ENCODE results near the gene CEP97.
"Not testable (repeated sequence)": the region's sequence is repeated elsewhere in the genome, so short reads cannot be mapped to it uniquely, and the experiment has no call there.

Gene CEP97, protein sequence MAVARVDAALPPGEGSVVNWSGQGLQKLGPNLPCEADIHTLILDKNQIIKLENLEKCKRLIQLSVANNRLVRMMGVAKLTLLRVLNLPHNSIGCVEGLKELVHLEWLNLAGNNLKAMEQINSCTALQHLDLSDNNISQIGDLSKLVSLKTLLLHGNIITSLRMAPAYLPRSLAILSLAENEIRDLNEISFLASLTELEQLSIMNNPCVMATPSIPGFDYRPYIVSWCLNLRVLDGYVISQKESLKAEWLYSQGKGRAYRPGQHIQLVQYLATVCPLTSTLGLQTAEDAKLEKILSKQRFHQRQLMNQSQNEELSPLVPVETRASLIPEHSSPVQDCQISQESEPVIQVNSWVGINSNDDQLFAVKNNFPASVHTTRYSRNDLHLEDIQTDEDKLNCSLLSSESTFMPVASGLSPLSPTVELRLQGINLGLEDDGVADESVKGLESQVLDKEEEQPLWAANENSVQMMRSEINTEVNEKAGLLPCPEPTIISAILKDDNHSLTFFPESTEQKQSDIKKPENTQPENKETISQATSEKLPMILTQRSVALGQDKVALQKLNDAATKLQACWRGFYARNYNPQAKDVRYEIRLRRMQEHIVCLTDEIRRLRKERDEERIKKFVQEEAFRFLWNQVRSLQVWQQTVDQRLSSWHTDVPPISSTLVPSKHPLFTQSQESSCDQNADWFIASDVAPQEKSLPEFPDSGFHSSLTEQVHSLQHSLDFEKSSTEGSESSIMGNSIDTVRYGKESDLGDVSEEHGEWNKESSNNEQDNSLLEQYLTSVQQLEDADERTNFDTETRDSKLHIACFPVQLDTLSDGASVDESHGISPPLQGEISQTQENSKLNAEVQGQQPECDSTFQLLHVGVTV

GRCh38 chr3:101724329-101725193 lies at the start of gene CEP97:
Gene CEP97, plus strand, starts transcription at chr3:101724614. Its CDS starts 63 bp downstream, at chr3:101724677.
- Histone ChIP-seq H3K27ac (ENCODE audit: low read depth, low read length) (peak within 1 kb of the TSS; percentile 77), H3K36me3 (ENCODE audit: insufficient read depth, low read length) (peaks cover 13% of the 10 kb centered on the region), H3K4me1 (ENCODE audit: insufficient read depth, low read length) (peaks cover 4% of the 10 kb centered on the region), H3K4me3 (ENCODE audit: low read depth in 1 of 2, low read length in 2 of 2) (peak within 1 kb of the TSS; percentile 66 to 93), H3K27me3 (ENCODE audit: control insufficient read depth in 1 of 2, insufficient read depth in 2 of 2, low read length in 2 of 2) (no peaks in the 10 kb centered on the region), H3K9me3 (ENCODE audit: low read length) (no peaks in the 10 kb centered on the region), H3K9ac (ENCODE audit: low read length) (peak within 1 kb of the TSS; percentile 75)

DNA sequence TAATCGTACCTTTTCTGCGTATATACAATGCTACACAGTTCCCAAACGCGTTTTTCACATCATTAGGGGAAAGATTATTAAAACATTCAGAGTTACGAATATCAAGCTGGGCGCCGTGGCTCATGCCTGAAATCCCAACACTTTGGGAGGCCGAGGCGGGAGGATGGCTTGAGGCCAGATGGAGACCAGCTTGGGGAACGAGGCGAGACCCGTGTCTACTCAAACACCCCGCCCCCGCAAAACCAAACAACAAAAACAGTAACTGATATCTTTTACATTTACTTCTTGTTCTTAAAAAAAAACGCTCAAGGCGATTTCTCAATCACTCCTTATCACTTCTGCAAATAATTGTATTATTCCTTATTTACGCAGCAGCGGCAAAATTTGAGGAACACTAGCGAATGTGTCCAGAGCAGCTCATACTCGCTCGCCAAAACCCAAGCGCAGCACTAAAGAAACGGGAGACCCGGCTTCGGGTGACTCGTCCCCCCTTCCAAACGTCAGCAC lies 48.7 kb upstream of the CEP97 start:
- Histone ChIP-seq H3K9ac (ENCODE audit: low read length) (peak overlapping the region; percentile 16), H3K9me3 (ENCODE audit: low read length) (no peaks in the 10 kb centered on the region), H3K36me3 (ENCODE audit: insufficient read depth, low read length) (peaks cover 8% of the 10 kb centered on the region), H3K4me3 (ENCODE audit: low read depth in 1 of 2, low read length in 2 of 2) (peak overlapping the region; percentile 5 to 81), H3K4me1 (ENCODE audit: insufficient read depth, low read length) (peaks cover 17% of the 10 kb centered on the region), H3K27ac (ENCODE audit: low read depth, low read length) (peak overlapping the region; percentile 96), H3K27me3 (ENCODE audit: control insufficient read depth in 1 of 2, insufficient read depth in 2 of 2, low read length in 2 of 2) (no peaks in the 10 kb centered on the region)

GRCh38 chr3:101676216-101676764 lies 48.1 kb upstream of the CEP97 start:
- peak overlapping the region; percentile 87 for H3K9ac ChIP-seq (ENCODE audit: low read length)
- H3K27ac ChIP-seq (ENCODE audit: low read depth, low read length), result peak overlapping the region; percentile 96
- H3K4me3 ChIP-seq (ENCODE audit: low read depth in 1 of 2, low read length in 2 of 2), result peak overlapping the region; percentile 80 to 81
- H3K4me1 ChIP-seq (ENCODE audit: insufficient read depth, low read length), result peaks cover 17% of the 10 kb centered on the region
- H3K36me3 ChIP-seq (ENCODE audit: insufficient read depth, low read length), result peaks cover 9% of the 10 kb centered on the region
- no peaks in the 10 kb centered on the region for H3K27me3 ChIP-seq (ENCODE audit: control insufficient read depth in 1 of 2, insufficient read depth in 2 of 2, low read length in 2 of 2)
- H3K9me3 ChIP-seq (ENCODE audit: low read length), result no peaks in the 10 kb centered on the region

DNA sequence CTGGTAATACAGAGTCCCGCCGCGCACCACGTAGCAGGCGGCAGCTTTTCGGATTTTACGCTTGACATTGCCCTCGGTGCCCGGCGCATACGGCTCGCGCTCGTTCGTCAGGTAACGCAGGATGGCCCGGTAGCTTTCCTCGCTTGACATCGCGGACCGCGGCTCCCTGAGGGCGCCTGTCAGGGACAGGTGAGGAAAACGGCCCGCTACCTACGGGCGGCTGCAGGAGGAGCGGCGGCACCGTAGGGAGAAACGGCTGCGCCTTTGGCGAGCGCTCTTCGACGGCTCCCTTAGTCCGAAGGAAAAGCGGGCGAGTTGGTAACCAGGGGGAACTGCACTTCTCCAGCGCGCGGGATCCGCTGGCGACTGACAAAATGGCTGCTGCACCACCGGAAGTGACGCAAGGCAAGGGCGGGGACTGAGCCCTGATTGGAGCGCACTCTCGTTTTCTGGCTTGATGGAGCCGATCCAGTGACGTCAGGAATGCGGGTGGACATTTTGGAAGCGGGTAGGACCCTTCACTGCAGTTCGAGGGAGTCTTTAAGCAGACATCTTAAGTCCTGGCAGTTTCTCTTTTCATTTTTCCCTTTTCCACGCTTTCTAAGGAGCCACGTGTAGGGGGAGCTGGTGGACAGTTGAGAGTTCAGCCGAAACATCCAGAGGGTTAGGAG lies 47.5 kb upstream of the CEP97 start, which contains the start of gene ZBTB11:
Gene ZBTB11 (minus strand): TSS at position 368 of the 671 bp plus-strand sequence. CDS start 218 bp downstream, at position 150.
- H3K4me1 ChIP-seq (ENCODE audit: insufficient read depth, low read length), result peaks cover 17% of the 10 kb centered on the region
- no peaks in the 10 kb centered on the region for H3K27me3 ChIP-seq (ENCODE audit: control insufficient read depth in 1 of 2, insufficient read depth in 2 of 2, low read length in 2 of 2)
- peak within 1 kb of the TSS; percentile 87 for H3K9ac ChIP-seq (ENCODE audit: low read length)
- H3K36me3 ChIP-seq (ENCODE audit: insufficient read depth, low read length), result peaks cover 14% of the 10 kb centered on the region
- no peaks in the 10 kb centered on the region for H3K9me3 ChIP-seq (ENCODE audit: low read length)
- peak within 1 kb of the TSS; percentile 96 for H3K27ac ChIP-seq (ENCODE audit: low read depth, low read length)
- H3K4me3 ChIP-seq (ENCODE audit: low read depth in 1 of 2, low read length in 2 of 2), result peak within 1 kb of the TSS; percentile 80 to 81

DNA sequence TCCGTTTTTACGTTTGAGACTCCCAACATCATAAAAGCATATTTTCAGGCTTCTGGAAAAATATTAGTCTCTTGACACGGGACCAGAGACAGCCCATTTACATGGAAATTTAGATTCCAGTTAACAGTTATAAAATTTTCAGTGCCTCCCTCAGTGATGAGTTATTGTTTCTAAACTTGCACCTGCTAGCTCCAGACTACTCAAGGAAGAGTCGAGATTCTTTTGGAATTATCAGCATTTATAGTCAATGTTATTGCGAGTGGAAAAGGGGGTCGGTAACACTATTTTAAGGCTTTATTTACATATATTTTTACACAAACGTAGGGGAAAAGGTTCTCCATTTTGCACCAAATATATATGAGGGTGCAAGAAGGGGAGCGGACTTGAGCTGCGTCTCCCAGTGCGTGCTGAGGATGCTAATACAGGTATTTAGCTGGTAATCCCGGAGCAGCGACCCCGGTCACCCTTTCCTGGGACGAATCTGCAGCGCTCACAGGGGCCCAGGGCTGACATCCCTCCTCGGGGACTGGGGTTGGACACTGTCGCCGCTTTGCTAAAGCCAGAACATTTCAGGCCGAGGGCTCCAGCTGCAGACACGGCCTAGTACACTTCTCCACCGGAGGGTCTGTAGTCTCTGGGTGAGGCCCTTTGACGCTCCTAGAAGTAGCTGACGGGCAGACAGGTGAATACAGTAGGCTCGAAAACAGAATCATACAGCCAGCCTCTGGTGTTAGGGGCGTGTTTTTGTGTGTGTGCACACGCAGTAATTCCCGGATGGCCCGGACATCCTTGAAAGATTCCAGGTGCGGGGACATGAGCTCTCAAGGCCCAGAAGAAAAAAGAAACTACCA lies 46.8 kb upstream of the CEP97 start:
- peaks cover 22% of the 10 kb centered on the region for H3K4me1 ChIP-seq (ENCODE audit: insufficient read depth, low read length)
- H3K9ac ChIP-seq (ENCODE audit: low read length), result no peak overlapping the region

DNA sequence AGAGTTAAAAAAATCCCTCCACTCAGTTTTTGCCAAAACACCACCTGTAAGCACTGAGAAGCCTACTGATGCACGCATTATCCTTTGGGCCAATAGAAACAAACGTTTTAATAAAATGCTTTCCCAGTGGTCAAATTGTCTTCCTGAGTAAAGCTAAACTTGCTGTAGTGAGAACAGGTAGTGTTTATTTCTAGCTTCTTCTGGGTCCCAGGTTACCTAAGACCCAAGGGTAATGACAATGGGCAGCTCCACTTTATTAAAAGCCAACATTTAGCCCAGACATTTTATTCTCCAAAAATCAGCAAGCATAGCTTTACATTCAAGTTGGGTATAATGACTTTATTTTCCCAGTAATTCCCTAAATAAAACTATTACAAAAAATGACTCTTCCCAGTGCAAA lies 45.6 kb upstream of the CEP97 start:
- not testable (repeated sequence) for H3K4me3 ChIP-seq (ENCODE audit: low read depth in 1 of 2, low read length in 2 of 2); H3K27me3 ChIP-seq (ENCODE audit: control insufficient read depth in 1 of 2, insufficient read depth in 2 of 2, low read length in 2 of 2); H3K27ac ChIP-seq (ENCODE audit: low read depth, low read length); H3K9ac ChIP-seq (ENCODE audit: low read length); H3K9me3 ChIP-seq (ENCODE audit: low read length)
- Histone ChIP-seq H3K4me1 (ENCODE audit: insufficient read depth, low read length) (peaks cover 23% of the 10 kb centered on the region), H3K36me3 (ENCODE audit: insufficient read depth, low read length) (peaks cover 28% of the 10 kb centered on the region)

More for the DNA sequence above, 46.8 kb upstream of the CEP97 start:
- Histone ChIP-seq H3K4me3 (ENCODE audit: low read depth in 1 of 2, low read length in 2 of 2) (peak overlapping the region; percentile 34 to 81), H3K36me3 (ENCODE audit: insufficient read depth, low read length) (peaks cover 22% of the 10 kb centered on the region), H3K27ac (ENCODE audit: low read depth, low read length) (peak overlapping the region; percentile 41), H3K27me3 (ENCODE audit: control insufficient read depth in 1 of 2, insufficient read depth in 2 of 2, low read length in 2 of 2) (no peaks in the 10 kb centered on the region), H3K9me3 (ENCODE audit: low read length) (no peaks in the 10 kb centered on the region)

DNA sequence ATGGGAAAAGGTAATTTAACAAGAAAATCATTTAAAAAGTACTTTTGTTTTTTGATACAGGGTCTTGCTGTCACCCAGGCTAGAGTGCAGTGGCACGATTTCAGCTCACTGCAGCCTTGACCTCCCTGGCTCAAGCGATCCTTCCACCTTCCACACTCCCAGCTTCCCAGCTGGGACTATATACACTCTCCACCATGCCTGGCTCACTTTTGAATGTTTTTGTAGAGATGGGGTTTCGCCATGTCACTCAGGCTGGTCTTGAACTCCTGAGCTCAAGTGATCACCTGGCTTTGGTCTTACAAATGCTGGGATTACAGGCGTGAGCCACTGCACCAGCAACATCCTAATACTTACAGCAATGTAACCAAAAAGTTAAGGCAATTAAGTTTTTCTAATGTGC lies 43.9 kb upstream of the CEP97 start:
- peaks cover 40% of the 10 kb centered on the region for H3K36me3 ChIP-seq (ENCODE audit: insufficient read depth, low read length)
- no peak overlapping the region for H3K27ac ChIP-seq (ENCODE audit: low read depth, low read length)
- H3K4me1 ChIP-seq (ENCODE audit: insufficient read depth, low read length), result peaks cover 32% of the 10 kb centered on the region

DNA sequence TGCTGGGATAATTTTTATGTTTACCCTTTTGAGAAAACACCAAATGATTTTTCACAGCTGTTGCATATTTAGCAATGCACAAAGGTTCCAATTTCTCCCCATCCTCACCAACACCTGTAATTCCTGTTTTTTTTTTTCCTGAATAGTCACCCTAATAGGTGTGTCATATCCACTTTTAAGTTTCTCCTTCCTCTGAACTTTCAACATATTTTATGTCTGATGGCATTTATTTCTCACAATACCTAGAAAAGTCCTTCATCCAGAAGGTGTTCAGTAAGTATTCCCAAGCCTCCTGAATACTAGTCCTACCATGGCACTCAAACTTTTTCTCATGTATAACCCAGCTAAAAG lies 39.4 kb upstream of the CEP97 start:
- H3K4me1 ChIP-seq (ENCODE audit: insufficient read depth, low read length), result peaks cover 29% of the 10 kb centered on the region
- peak overlapping the region; percentile 47 to 90 for H3K4me3 ChIP-seq (ENCODE audit: low read depth in 1 of 2, low read length in 2 of 2)
- H3K36me3 ChIP-seq (ENCODE audit: insufficient read depth, low read length), result peaks cover 40% of the 10 kb centered on the region
- H3K9me3 ChIP-seq (ENCODE audit: low read length), result no peaks in the 10 kb centered on the region
- no peaks in the 10 kb centered on the region for H3K27me3 ChIP-seq (ENCODE audit: control insufficient read depth in 1 of 2, insufficient read depth in 2 of 2, low read length in 2 of 2)
- peak overlapping the region; percentile 83 for H3K27ac ChIP-seq (ENCODE audit: low read depth, low read length)
- peak overlapping the region; percentile 96 for H3K9ac ChIP-seq (ENCODE audit: low read length)

More for the DNA sequence above, 43.9 kb upstream of the CEP97 start:
- no peaks in the 10 kb centered on the region for H3K9me3 ChIP-seq (ENCODE audit: low read length)
- H3K27me3 ChIP-seq (ENCODE audit: control insufficient read depth in 1 of 2, insufficient read depth in 2 of 2, low read length in 2 of 2), result no peaks in the 10 kb centered on the region
- no peak overlapping the region for H3K4me3 ChIP-seq (ENCODE audit: low read depth in 1 of 2, low read length in 2 of 2)
- H3K9ac ChIP-seq (ENCODE audit: low read length), result no peak overlapping the region

GRCh38 chr3:101685870-101686307 lies 38.5 kb upstream of the CEP97 start:
- Histone ChIP-seq H3K9me3 (ENCODE audit: low read length) (no peaks in the 10 kb centered on the region), H3K9ac (ENCODE audit: low read length) (peak overlapping the region; percentile 96), H3K36me3 (ENCODE audit: insufficient read depth, low read length) (peaks cover 36% of the 10 kb centered on the region), H3K27ac (ENCODE audit: low read depth, low read length) (peak overlapping the region; percentile 83), H3K27me3 (ENCODE audit: control insufficient read depth in 1 of 2, insufficient read depth in 2 of 2, low read length in 2 of 2) (no peaks in the 10 kb centered on the region), H3K4me3 (ENCODE audit: low read depth in 1 of 2, low read length in 2 of 2) (peak overlapping the region; percentile 47 to 90), H3K4me1 (ENCODE audit: insufficient read depth, low read length) (peaks cover 29% of the 10 kb centered on the region)

All from muscle layer of colon (tissue), 2 donors.